K562 (cell line): ENCODE measurements around the gene MME. TPM values are rescaled to one million over a fixed set of nuclear protein-coding genes. Genes with fewer than 3 reads are reported as not detected.
A peak's percentile ranks its signal among the peaks of the same experiment; 100 is the strongest.

Source experiments
- ATAC-seq: fragments of 200-7000 bp; cut with Tn5 transposase; 3 replicates; pipeline ENCODE4 v1.9.1; 2020; ENCODE audit warnings: moderate library complexity
- BruUV-seq: library from RNA; stranded (reverse); fragments of 400-500 nt; replicated peaks from 2 replicates; lab custom pipeline; 2021; lab: Mats Ljungman, UMichigan
- CTCF ChIA-PET: fragments of 300-600 bp; formaldehyde crosslinking; extraction: SDS; loops from one replicate; lab custom pipeline; 2021; ENCODE audit warnings: low intra/inter-chr PET ratio; lab: Yijun Ruan, JAX
- POLR2A ChIA-PET: fragments of 300-600, 350-650 bp; sonication (Branson Sonifier 250); formaldehyde crosslinking; extraction: SDS; loops from one replicate; lab custom pipeline; 2021; ENCODE audit warnings: antibody characterized with exemption, inconsistent platforms; lab: Yijun Ruan, JAX
- DNase-seq, 4 experiments: peaks; one replicate each; pipeline versions ENCODE4 v3.0.0 to v3.0.0-alpha.2; 2011 to 2018; ENCODE audit warnings: low spot score in 3 of 4, mixed read lengths in 3 of 4; ENCODE audit errors: extremely low read depth in 1 of 4
- FAIRE-seq: peaks from 2 replicates; lab custom pipeline; 2011; peaks lifted over from hg19 to GRCh38; lab: Jason Lieb, UNC
- H2AFZ ChIP-seq: 2 replicates; pipeline ENCODE4 v1.6.0; 2011; ENCODE audit warnings: low read depth, low read length, control low read depth, inconsistent platforms
- H3K27ac ChIP-seq: fragments of 200-600 bp; 3 replicates; pipeline ENCODE4 v1.8.0; 2011; ENCODE audit warnings: low read depth, mild to moderate bottlenecking, control low read depth, inconsistent platforms, low read length, moderate library complexity, mixed read lengths; ENCODE audit errors: extremely low read depth
- H3K27me3 ChIP-seq, 2 experiments: fragments of 300-600 bp in 1 of 2; 2 replicates in 1 of 2; 3 replicates in 1 of 2; pipeline versions ENCODE4 v1.6.0 to v1.8.0; 2011; ENCODE audit warnings: inconsistent platforms in 2 of 2, low read length in 2 of 2, mild to moderate bottlenecking in 1 of 2, mixed read lengths in 1 of 2, moderate library complexity in 1 of 2; ENCODE audit not compliant: control insufficient read depth in 2 of 2, insufficient read depth in 2 of 2
- H3K36me3 ChIP-seq: fragments of 300-600 bp; 3 replicates; pipeline ENCODE4 v1.8.0; 2011; ENCODE audit warnings: mild to moderate bottlenecking, low read length, inconsistent platforms; ENCODE audit not compliant: control insufficient read depth, insufficient read depth
- H3K4me1 ChIP-seq, 2 experiments: fragments of 200-600 bp in 1 of 2; replicated peaks in 1 of 2; 2 replicates in 1 of 2; 3 replicates in 1 of 2; pipeline versions ENCODE4 v1.5.1 to v1.8.0; 2011; ENCODE audit warnings: inconsistent platforms in 2 of 2, low read length in 2 of 2, mild to moderate bottlenecking in 1 of 2, mixed read lengths in 1 of 2, moderate library complexity in 1 of 2; ENCODE audit not compliant: control insufficient read depth in 2 of 2, insufficient read depth in 2 of 2
- H3K4me2 ChIP-seq: 2 replicates; pipeline ENCODE4 v1.6.1; 2011; ENCODE audit warnings: low read length, control low read depth, inconsistent platforms, mixed read lengths; ENCODE audit not compliant: insufficient read depth
- H3K4me3 ChIP-seq: fragments of 200-600 bp; sonication (generic), shearing (Covaris generic); 2 replicates; pipeline ENCODE4 v1.5.1; 2016; ENCODE audit warnings: control low read depth, inconsistent platforms
- H3K79me2 ChIP-seq: fragments of 200-600 bp; 3 replicates; pipeline ENCODE4 v1.8.0; 2011; ENCODE audit warnings: low read length, inconsistent platforms; ENCODE audit not compliant: control insufficient read depth, insufficient read depth
- H3K9ac ChIP-seq, 2 experiments: 2 replicates each; pipeline versions ENCODE4 v1.6.0 to v1.6.1; 2011; ENCODE audit warnings: low read depth in 2 of 2, low read length in 2 of 2, control low read depth in 1 of 2, inconsistent platforms in 1 of 2, mild to moderate bottlenecking in 1 of 2, mixed read lengths in 1 of 2; ENCODE audit not compliant: insufficient read depth in 1 of 2
- H3K9me1 ChIP-seq: one replicate; pipeline ENCODE4 v1.6.0; 2011; ENCODE audit warnings: inconsistent platforms, mild to moderate bottlenecking, low read length, moderate library complexity; ENCODE audit not compliant: control insufficient read depth, insufficient read depth
- H3K9me3 ChIP-seq: replicated peaks from 2 replicates; pipeline ENCODE4 v1.5.1; 2011; ENCODE audit warnings: low read depth, low read length, inconsistent platforms; ENCODE audit not compliant: control insufficient read depth, insufficient read depth
- H4K20me1 ChIP-seq: replicated peaks from 2 replicates; pipeline ENCODE4 v1.6.1; 2011; ENCODE audit warnings: low read length, inconsistent platforms, mixed read lengths; ENCODE audit not compliant: control insufficient read depth, insufficient read depth
- DNMT1 ChIP-seq: fragments of 450-650 bp; IDR thresholded peaks from 2 replicates; pipeline ENCODE4 v1.6.1; 2016; ENCODE audit warnings: antibody characterized with exemption, mild to moderate bottlenecking
- EP300 ChIP-seq: IDR thresholded peaks from 2 replicates; pipeline ENCODE4 v1.6.1; 2012; ENCODE audit warnings: low read length, improper control_type of control experiment
- GABPA ChIP-seq: fragments of 200-800 bp; sonication (Bioruptor generic); conservative IDR thresholded peaks from 2 replicates; pipeline ENCODE4 v1.6.1; 2016; ENCODE audit warnings: low read depth, missing genetic modification characterization, missing compliant biosample characterization
- IRF9 ChIP-seq: fragments of 450-650 bp; IDR thresholded peaks from 2 replicates; pipeline ENCODE4 v1.6.1; 2016; ENCODE audit warnings: missing biosample characterization, missing genetic modification characterization
- MCM7 ChIP-seq, 2 experiments: fragments of 450-650 bp; IDR thresholded peaks; 2 replicates each; pipeline ENCODE4 v1.6.1; 2016 to 2018
- WGBS: fragments of 100-300 bp; shearing (Covaris generic); methylation state at CpG from one replicate; pipeline ENCODE4 v1.1.6; 2016; ENCODE audit warnings: low coverage, mixed read lengths; ENCODE audit not compliant: insufficient coverage; ENCODE audit errors: missing lambda C conversion rate; 5-methylcytosine and 5-hydroxymethylcytosine counted together
- in situ Hi-C: fragments of 300-500 bp; cut with MboI; formaldehyde crosslinking; loops from 4 replicates; pipeline ENCODE4 v1.15.0; 2018; ENCODE audit warnings: inconsistent platforms, mixed read lengths
- intact Hi-C: fragments of 100-400 bp; cut with micrococcal nuclease; formaldehyde crosslinking; loops from 2 replicates; pipeline ENCODE4 v1.14.2; 2022
- polyA plus RNA-seq, 8 experiments: library from polyadenylated mRNA; depleted of rRNA in 4 of 8; stranded (reverse) in 5 of 8; unstranded in 3 of 8; fragments of >200 nt; fragmentation: Nextera tagmentation in 2 of 8; fragmentation: Illumina TruSeq in 1 of 8; extraction: Ambion mirVana in 2 of 8; extraction: Trizol in 1 of 8; gene quantifications; 2 replicates each; pipeline versions ENCODE4 v1.2.1 to v1.2.3, GENCODE V29; 2011 to 2014; ENCODE audit warnings: inconsistent platforms in 1 of 8, missing spikeins in 1 of 8
- total RNA-seq, 7 experiments: library from RNA; depleted of rRNA in 6 of 7; stranded (reverse); fragments of >200 nt in 6 of 7; fragmentation: Illumina TruSeq in 2 of 7; extraction: Trizol in 2 of 7; gene quantifications; 2 replicates each; pipeline versions ENCODE4 v1.2.1 to v1.2.3, GENCODE V29; 2011 to 2021; ENCODE audit warnings: low replicate concordance in 1 of 7

The MME gene
- total and polyA plus RNA-seq, 9 of the 15 experiments (the other 6 are each of a cell fraction or from before 2014, with no cell fraction given) = 0.80 to 8.6 (median 2.5) TPM

GRCh38 chr3:155173771-155174170 lies 93.7 kb downstream of the MME start:
- Histone ChIP-seq H3K27me3 (no peaks in the 10 kb centered on the region), H3K4me3 (no peak overlapping the region), H3K9ac (no peak overlapping the region), H3K79me2 (no peaks in the 10 kb centered on the region), H3K4me1 (peaks cover 1 to 2% of the 10 kb centered on the region in 2 experiments; a peak in 2 of 5 replicates), H3K4me2 (no peak overlapping the region), H4K20me1 (no peaks in the 10 kb centered on the region), H3K36me3 (no peaks in the 10 kb centered on the region), H2AFZ (0 out of 2 replicates have a peak overlapping the region, but pooled peaks have one; percentile 34), H3K27ac (no peak overlapping the region), H3K9me1 (no peaks in the 10 kb centered on the region), H3K9me3 (no peaks in the 10 kb centered on the region)
- 22% methylated on average over 1 of the region's 1 CpG for WGBS
- TF ChIP-seq GABPA (no peak), IRF9 (tag) (no peak), DNMT1 (no peak), MCM7 (IDR thresholded peaks at IDR 0.05) (no peak), EP300 (no peak)
- ATAC-seq (no peak), FAIRE-seq (no peak), DNase-seq (no peak)
- intact Hi-C loops (loop anchor here (10.0 kb wide), 1 partner anchor 219 kb away; no protein-coding TSS in a partner anchor), in situ Hi-C loops (no loop called here)
- BruUV-seq = no TSS peak
- ChIA-PET POLR2A (interaction anchor here (1.3 kb wide), 1 partner anchor 9 kb away, joined by 4 read pairs; no protein-coding TSS in a partner anchor), CTCF (no interaction called here)
